Activated T-cell treated with anti-CD3 and anti-CD28 coated beads, Interleukin-2, amount 50 U/mL, for 48 hours (primary cell): Measurements from ENCODE around the gene GLRX3.
"Not testable (repeated sequence)": the region's sequence is repeated elsewhere in the genome, so short reads cannot be mapped to it uniquely, and the experiment has no call there.

Experiments used
- DNase-seq, 2 experiments: peaks; one replicate each; pipeline ENCODE4 v3.0.0-alpha.2; 2020

GLRX3 gene

DNA sequence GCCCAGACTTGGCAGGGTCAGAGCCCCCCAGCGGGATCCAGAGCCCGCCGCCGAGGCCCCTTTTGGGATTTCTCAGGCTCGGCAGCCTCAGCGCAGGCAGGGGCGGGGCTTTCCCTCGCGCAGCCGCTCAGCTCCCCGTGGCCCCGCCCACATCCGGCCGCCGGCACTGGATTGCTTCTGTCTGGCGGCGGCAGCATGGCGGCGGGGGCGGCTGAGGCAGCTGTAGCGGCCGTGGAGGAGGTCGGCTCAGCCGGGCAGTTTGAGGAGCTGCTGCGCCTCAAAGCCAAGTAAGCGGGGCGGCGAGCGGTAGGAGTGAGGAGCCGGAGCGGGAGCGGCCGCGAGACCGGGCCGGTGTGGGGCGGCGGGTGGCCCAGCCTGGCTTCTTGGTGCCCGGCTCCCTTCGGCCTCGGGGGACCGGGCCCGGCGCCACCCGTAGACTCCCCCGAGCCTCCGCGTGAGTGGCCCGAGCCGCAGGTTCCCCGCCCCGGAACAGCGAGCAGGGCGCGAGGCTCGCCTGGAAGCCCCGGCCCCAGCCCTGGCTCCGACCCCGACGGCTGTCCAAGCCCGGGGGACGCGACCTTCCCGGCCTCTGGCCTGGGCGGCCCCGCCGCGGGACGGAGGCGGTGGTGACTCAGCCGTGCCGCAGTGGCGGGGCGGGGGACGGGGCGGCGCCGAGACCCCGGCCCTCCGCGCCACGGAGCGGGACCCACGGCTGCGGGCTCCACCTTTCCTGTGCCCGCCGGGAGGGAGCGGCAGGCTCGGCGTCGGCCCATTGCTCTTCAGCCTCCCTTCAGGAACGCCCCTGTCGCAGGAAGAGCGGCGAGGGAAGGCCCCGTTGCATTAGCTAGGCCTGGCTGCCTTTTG, at the start of gene GLRX3:
Gene GLRX3 (plus strand): TSS at position 166 of the 864 bp plus-strand sequence. CDS start 30 bp downstream, at position 196.
- peak; percentile 91 to 93 for DNase-seq

DNA sequence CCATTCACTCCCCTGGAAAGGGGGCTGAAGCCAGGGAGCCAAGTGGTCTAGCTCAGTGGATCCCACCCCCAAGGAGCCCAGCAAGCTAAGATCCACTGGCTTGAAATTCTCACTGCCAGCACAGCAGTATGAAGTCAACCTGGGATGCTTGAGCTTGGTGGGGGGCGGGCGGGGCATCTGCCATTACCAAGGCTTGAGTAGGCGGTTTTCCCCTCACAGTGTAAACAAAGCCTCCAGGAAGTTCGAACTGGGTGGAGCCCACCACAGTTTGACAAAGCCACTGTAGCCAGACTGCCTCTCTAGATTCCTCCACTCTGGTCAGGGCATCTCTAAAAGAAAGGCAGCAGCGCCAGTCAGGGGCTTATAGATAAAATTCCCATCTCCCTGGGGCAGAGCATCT, 45.6 kb upstream of the GLRX3 start:
- DNase-seq: not testable (repeated sequence)

DNA sequence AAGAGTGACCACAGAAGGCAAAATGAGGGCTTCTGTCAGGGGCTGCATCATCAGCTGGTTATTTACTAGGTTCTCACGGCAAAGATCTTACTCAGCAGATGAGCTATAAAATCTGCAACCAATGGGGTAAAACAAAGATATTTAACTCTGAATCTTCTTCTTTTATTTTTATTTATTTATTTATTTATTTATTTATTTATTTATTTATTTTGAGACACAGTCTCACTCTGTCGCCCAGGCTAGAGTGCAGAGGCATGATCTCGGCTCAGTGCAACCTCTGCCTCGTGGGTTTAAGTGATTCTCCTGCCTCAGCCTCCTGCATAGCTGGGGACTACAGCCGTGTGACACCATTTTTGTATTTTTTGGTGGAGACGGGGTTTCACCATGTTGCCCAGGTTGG, 36.8 kb upstream of the GLRX3 start:
- no peak for DNase-seq

DNA sequence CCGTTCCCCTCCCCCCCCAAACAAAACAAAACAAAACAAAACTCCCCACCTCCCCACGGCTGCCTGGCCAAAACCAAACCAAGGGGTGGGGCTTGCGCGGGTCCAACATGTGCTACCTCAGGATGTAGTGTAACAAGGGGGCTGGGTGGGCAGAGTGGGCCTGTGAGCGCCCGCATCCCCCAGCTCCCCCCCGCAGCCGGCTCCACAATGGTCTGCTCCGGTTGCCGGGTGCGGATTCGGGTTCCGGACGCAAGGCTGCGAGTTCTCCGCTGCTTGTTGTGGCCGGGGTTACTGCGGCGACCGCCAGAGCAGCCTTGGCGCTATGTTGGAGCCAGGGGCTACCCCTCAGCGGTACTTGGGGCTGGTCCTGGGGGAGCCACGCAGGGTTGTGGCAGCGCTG, 30.5 kb upstream of the GLRX3 start:
- DNase-seq: no peak

DNA sequence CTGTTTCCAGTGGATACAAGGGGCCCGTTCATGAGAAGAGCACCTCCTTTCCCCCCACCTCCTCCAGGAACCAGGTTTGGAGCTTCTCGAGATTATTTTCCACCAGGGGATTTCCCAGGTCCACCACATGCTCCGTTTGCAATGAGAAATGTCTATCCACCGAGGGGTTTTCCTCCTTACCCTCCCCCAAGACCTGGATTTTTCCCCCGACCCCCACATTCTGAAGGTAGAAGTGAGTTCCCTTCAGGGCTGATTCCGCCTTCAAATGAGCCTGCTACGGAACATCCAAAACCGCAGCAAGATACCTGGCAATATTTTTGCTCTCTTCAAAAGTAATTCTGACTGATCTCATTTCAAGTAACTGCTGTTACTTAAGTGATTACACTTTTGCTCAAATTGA, 28.0 kb upstream of the GLRX3 start:
- DNase-seq: peak; percentile 25 to 26

DNA sequence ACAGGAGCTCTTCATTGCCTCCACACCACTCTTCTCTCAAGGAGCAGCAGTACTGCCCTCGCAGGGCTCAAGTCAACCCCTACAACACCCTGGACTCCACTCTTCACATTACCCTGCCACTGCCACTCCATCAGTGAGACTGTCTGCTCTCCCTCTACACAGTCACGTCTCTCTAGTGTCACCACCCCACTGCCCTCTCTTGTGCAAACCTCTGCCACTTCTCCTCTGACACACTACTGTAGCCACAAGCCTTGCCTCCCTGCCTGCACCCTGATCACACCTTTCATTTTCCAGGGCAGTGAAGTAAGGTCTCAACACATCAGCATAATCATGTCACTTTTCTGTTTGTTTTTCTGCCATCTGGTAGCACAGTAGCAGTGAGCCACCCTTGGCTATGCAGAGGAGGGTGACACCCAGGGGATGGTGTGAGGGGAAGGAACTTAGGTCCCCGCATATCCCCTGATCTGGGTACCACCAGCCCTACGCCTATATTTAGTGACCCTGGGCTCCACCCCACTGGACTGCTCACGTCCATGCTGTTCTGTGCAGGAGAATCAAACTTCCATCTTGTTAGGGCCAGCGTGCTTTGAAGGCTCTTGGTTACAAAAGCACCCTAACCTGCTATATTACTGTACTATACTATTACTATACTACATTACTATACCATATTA, 27.1 kb upstream of the GLRX3 start:
- DNase-seq: peak; percentile 40 to 43

DNA sequence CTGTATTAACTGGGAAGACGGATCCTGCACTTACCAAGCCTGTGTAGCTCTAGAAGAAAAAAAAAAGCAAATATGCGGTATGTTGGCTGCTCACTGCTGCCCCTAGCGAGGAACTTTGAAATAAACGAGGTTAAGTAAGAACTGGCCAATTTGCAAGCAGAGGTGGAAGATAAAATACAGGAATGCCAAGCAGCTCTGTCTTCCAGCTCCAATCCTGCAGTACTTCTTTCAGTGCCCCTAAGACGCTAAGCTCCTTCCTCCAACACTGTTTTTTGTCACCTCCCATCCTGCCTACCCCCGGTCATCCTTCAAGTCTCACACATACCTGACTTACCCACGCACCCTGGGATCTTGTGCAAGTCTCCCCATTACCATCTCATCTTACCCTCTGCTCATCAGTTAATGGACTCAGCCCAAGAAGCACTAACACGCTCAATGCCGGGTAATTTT, 26.4 kb upstream of the GLRX3 start:
- peak; percentile 73 to 75 for DNase-seq

DNA sequence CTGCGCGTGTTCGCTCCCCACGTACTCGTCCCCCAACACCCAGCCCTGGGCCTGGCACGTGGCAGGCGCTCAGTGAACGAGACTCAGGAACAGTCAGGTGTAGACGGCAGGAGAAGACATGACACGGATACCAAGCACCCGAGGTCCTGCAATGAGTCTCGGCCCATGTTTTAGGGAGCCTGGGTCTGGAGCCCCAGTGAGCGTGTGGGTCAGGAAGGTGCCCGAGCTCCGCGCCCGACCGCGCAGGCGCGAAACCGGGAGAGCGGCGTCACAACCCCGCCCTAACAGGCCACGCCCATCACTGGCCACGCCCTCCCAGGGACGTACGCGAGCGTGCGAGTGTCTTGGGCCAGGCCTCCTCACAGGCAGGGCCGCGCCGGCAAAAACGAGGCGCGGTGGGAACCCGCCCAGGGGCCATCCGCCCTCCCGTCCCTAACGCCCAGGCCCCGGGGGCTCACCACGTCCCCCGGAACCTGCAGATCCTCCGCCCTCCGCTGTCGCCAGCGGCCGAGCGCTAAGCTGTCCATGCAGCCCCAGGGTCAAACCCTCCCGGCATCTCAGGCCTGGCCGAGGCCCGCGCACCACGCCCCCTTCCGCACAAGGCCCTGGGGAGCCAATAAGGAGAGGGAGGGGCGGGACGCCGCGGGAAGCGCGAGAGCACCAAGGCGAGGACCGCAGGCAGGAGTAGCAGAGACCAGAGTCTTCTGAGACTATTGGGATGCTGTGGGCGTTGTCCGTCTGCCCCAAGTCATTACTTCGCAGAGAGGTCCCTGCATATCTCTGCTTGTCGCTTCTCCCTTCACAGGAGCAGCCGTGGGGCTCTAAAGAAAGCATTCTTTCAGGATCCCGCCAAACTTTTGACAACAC, 25.7 kb upstream of the GLRX3 start, which contains the start of gene C10orf143:
Gene C10orf143 (minus strand): TSS at position 585 of the 867 bp plus-strand sequence. CDS start 58 bp downstream, at position 527.
- DNase-seq: peak; percentile 99

DNA sequence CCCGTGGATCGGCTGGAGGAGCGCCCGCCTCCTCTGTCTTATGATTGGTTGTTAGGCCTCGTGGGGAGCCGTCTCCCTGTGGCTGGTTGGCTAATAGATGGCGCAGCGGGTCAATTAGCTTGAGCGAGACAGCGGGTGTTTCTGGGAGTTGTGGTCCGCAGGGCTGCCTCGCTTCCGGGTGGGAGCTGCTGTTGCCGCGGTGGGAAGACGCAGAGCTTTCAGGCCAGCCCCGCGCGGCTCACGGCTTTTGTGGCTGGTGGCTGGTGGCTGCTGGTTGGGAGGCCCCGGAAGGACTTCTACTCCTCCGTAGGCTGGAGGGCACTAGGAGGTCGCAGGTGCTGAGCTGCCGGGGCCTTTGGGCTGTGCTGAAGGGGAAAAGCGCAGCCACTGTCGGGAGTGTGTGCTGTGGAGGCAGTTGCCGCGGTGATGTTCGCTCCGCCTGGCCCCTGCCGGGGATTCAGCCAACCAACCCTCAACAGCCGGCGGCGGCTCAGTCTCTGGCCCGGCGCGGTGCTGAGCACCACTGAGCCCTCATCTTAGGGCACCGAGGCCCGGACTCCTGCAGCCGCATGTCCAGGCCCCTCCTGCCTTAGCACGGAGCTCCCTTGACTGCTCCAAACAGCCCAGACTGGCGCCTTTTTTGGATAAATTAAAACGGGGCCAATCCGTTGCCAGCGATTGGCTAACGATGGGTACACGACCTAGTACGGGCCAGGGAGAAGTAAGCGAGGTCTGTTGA, 24.9 kb upstream of the GLRX3 start:
- peak; percentile 92 to 93 for DNase-seq

DNA sequence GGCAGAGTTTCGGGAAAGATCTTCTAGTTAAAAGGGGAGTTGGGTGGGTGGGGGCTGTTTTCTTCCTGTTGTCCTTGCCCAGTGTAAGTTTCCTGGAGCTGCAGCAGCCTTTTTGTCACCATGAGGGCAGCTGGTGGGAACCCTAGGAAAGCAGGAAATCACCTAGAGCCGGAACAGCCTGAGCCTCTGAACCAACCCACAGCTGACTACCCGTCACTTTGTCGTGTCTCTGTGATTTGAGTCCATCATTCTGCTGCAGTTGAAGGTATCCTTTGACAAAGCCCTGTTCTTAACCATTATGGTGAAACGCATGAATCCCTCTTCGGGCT, 24.4 kb upstream of the GLRX3 start:
- no peak for DNase-seq

DNA sequence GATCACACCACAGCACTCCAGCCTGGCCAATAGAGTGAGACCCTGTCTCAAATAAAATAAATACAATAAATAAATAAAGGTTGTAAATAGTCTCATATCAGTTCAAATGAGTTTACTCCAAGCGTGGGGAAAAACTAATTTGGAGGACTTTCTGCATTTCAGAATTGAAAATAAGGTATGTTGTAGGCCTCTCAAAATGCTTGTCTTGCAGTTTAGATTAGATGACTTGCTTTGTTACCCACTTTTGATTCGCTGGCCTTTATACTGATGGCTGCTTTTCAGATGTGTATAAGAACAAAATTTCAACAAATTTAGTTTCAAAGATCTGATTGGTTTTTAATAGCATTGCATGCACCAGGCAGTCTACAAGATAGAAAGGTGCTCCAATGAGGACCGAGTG, 23.4 kb upstream of the GLRX3 start:
- no peak for DNase-seq

DNA sequence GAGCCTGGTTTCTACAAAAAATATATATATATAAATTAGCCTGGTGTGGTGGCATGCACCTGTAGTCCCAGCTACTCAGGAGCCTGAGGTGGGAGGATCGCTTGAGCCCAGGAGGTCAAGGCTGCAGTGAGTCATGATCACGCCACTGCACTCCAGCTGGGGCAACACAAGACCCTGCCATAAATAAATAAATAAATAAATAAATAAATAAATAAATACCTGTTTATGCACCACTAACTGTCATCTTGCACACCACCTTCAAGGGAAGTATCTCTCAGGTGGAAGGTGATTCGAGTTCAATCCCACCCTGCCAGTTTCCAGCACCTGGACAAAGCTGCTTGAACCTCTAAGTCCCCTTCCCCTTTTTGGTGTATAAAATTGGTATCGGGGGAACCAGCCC, 19.2 kb upstream of the GLRX3 start:
- not testable (repeated sequence) for DNase-seq

DNA sequence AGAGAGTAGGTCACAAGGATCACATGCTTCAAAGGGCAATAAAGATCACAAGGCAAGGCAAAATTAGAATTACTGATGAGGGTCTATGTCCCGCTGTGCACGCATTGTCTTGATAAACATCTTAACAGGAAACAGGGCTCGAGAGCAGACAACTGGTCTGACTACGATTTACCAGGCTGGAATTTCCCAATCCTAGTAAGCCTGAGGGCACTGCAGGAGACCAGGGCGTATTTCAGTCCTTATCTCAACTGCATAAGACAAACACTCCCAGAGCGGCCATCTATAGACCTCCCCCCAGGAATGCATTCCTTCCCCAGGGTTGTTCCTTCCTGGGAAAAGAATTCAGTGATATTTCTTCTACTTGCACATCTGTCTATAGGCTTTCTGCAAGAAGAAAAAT, 18.7 kb upstream of the GLRX3 start:
- not testable (repeated sequence) for DNase-seq

DNA sequence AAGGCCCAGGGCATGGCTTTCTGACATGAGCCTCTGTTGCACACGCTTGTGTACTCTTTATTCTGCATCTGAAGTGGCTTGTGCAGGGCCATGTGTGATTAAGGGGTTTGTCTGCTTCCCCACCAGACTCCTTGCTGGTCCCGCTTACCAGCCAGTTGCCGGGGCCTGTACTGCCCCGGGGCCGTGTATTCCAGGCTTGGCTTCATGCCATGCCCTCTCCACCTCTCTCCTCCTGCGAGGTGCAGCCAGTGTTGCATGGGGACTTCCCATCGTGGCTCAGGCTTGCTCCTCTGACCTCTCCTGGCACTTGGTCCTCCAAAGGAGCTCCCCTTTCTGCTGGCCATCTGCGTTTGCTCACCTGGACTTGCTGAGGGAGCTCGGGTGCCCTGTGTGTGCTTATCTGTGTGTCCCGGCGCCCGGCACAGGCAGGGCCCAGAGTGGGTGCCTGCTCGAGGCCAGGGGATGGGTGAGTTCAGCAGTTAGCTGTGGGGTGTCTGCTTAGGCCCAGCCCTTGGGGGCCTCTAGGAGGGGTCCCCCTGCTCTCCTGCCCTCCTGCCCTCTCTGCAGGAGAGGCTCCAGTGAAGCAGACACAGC, 14.6 kb upstream of the GLRX3 start:
- no peak for DNase-seq

DNA sequence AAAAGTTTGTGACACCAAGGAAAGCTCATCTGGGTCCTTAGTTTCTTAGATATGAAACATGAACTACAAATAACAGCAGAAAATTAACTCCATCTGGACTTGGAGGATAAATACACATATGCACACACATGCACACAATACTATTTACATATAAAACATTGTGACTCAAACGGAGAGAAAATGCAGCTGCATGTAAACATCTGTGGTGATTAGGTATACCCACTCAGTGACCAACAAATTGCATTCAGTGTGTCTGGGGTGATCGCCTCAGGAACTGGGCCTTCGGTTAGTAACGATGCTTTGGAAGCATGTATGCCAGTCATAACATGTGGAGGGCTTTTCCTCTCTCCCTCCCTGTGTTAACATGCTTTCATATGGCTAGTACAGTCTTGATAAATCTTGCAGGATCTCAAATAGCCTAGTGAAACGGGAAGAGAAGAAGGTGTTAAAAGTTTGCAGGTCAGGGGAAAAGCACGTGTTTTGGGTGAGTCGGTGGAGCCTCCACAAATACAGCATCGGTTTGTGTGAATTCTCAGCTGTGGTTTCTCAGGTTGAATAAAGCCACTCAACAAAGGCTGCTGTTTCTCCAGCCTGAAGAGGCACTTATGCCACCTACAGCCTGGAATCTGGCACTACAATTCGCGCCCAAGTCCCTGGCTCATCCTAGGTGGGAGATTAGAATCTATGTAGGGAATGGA, 8.7 kb upstream of the GLRX3 start:
- peak; percentile 66 to 70 for DNase-seq

DNA sequence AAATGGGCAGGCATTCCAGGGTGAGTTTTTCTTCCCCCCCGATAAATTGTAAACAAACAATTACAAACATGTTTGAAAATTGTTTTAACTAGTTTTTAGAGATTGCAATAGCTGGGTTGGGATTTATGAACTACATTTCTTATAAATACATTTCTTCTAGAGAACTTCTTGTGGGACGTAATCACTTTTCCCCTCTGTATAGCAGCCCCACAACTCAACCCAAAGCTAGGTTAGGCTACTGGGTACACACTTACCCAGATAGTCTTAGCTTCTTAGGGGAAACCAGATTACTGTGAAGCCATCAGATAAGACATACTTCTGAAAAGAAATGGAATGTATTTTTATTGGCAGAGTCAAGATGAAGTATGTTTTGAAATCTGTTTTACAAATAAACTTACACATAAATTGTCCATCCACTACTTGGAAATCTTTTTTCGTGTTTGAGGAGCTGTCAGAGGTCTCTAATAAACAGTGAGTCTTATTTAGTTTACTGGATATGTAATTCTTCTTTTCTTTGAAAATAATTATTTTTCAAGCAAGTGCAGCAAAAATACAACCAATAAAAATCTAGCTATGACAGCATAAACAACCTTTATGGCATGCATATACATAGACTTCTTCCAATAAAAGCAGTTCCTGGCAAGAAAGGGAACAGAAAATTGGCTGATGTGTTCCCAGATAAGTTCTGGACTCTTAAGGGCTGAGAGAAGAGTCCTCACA, 8.0 kb upstream of the GLRX3 start:
- no peak for DNase-seq

DNA sequence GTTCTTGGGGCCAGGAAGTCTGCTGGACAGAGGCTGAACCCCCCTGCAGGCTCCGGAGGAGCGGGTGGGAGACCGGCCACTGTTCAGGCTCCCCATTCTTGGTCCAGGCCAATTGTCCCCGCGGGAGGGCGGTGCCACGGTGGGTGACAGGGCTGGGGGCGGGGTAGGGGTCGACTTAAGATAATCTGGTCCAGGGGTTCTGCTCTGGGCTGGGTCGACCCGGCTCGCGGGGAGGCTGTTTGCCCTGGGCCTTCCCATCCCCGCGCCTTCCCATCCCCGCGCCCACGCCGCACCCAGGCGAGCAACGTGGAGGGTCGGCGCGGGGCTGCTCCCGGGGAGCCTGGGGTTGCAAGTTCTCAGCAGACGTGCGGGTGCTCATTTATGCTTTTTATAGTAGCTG, 7.3 kb upstream of the GLRX3 start:
- no peak for DNase-seq

DNA sequence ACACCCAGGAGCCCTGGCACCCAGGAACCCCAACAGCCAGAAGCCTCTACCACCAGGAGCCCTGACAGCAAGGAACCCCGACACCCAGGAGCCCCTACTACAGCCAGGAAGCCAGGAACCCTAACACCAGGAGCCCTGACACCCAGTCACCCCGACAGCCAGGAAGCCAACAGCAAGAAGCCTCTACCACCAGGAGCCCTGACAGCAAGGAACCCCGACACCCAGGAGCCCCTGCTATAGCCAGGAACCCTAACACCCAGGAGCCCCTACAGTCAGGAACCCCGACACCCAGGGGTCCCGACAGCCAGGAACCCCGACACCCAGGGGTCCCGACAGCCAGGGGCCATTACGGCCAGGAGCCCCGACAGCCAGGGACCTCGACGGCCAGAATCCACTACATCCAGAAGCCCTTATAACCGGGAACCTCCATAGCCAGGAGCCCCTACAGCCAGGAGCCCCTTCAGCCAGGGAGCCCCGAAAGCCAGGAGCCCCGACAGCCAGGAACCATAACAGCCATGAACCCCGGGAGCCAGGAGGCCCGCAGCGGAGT, 440 bp upstream of the GLRX3 start:
- no peak for DNase-seq

DNA sequence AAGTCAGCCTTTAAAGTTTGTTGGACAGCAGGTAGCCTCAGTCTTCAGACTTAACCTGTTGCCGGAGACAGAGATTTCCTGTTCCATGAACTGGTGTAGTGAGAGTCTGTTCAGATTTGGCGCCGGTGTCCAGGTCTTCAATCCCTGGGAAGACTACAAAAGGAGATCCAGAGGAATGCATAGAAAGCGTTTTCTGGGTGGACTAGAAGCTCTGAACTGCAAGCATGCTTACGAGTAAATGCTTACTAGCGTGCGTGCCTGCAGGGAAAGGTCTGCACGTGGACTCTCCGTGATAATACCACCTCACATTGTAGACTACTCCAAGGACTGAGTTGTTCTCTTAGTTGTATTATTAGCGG, 878 bp downstream of the GLRX3 start:
- peak in 1 of 2 experiments; percentile 27 for DNase-seq
